Ovary (tissue), 9 donors: ENCODE data around the gene PI4KA. TPM values are rescaled to one million over a fixed set of nuclear protein-coding genes. Genes with fewer than 3 reads are reported as not detected.

Experiments used
- DNase-seq, 5 donors: peaks; one replicate each; pipeline ENCODE4 v3.0.0-alpha.2; 2019 to 2020
- H3K27ac ChIP-seq, 2 donors: fragments of 200-600 bp; one replicate each; pipeline versions ENCODE4 v1.5.1 to v1.8.0; 2019 to 2022
- H3K27me3 ChIP-seq: fragments of 200-600 bp; one replicate; pipeline ENCODE4 v1.8.0; 2022
- H3K36me3 ChIP-seq: fragments of 200-600 bp; sonication (generic); one replicate; pipeline ENCODE4 v1.5.1; 2019
- H3K4me1 ChIP-seq: one replicate; pipeline ENCODE4 v1.8.1; 2013; ENCODE audit warnings: mild to moderate bottlenecking, moderate library complexity; ENCODE audit not compliant: insufficient read depth
- H3K4me3 ChIP-seq: fragments of 200-600 bp; sonication (generic); one replicate; pipeline ENCODE4 v1.5.1; 2017
- H3K9me3 ChIP-seq, 2 donors: fragments of 200-600 bp in 1 of 2; sonication (generic) in 1 of 2; one replicate each; pipeline versions ENCODE4 v1.5.1 to v1.8.1; 2013 to 2019; ENCODE audit warnings: mild to moderate bottlenecking in 1 of 2, moderate library complexity in 1 of 2
- EP300 ChIP-seq: sonication (generic); formaldehyde crosslinking; IDR thresholded peaks from one replicate; pipeline ENCODE4 v1.6.1; 2017; ENCODE audit warnings: antibody characterized with exemption
- POLR2A ChIP-seq: fragments of 450-650 bp; IDR thresholded peaks from one replicate; pipeline ENCODE4 v1.6.1; 2017; ENCODE audit warnings: antibody characterized with exemption, mild to moderate bottlenecking, moderate library complexity
- WGBS, 3 donors: extraction: QIAGEN DNeasy Blood & Tissue Kit in 1 of 3; methylation state at CpG; one replicate each; pipeline versions ENCODE4 v1.1.5 to v1.1.7; 2013 to 2017; 5-methylcytosine and 5-hydroxymethylcytosine counted together
- intact Hi-C, 4 donors: fragments of 100-400 bp; cut with DNase I; formaldehyde crosslinking; loops; one replicate each; pipeline versions ENCODE4 v1.11.0 to v1.15.1; 2022 to 2023
- polyA plus RNA-seq, 2 donors: library from polyadenylated mRNA; stranded (reverse); fragments of 200-250 nt in 1 of 2; fragments of 350-450 nt in 1 of 2; fragmentation: Illumina TruSeq in 1 of 2; extraction: RNeasy Lipid Tissue Mini Kit (QIAGEN cat#74804) in 1 of 2; gene quantifications; one replicate each; pipeline ENCODE4 v1.2.3, GENCODE V29; 2013 to 2014
- total RNA-seq, 7 donors: library from RNA; depleted of rRNA in 2 of 7; stranded (reverse); fragments of >200 nt in 2 of 7; fragmentation: NEBNext Ultra II Directional in 3 of 7; extraction: Animal tissue kit (Norgen Biotek cat#: 25700) in 3 of 7; gene quantifications; one replicate each; pipeline versions ENCODE4 v1.1.0 to v1.2.4, GENCODE V29; 2016 to 2023
- TF ChIP-seq, protein P1 (sequence below), 3 donors: fragments of 450-650 bp in 2 of 3; fragments of 200-600 bp in 1 of 3; IDR thresholded peaks; one replicate each; pipeline versions ENCODE4 v1.5.1 to v1.8.0; 2016 to 2022; ENCODE audit warnings: antibody characterized with exemption in 3 of 3, mild to moderate bottlenecking in 1 of 3
- donor health status: DM: no; HTN: no; CAD: no; lungs with moderate emphysema.
- donor health status: DM: no; HTN: no; CAD: no.
- donor health status: Bipolar disorder and iron deficiency.
- donor health status: DM: yes; HTN: yes; CAD: no.
- donor health status: DM: no; HTN: no; CAD: no.
- donor health status: DM: yes; HTN: yes; CAD: no.

Gene PI4KA
- total and polyA plus RNA-seq, 9 donors: 30.6 to 97.6 (median 62.7) TPM

DNA sequence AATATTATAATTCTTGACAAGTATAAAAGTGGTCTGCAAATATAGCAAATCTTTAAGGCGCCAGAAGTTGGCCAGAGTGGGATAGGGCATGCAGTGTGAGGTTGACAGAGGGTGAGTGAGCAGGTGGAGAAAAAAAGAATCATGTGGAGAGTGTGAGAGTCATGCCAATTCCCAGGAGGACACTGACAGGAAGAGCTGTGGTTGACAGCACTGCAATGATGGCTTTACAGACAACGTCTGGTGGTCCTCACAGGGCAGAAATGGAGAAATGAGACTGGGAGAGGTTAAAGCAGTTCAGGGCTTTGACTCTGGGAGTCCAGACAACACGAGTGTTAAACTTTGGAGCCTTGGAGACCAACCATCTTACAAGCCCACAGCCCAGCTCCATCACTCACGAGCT is 49.8 kb downstream of the PI4KA start:
- H3K4me1 ChIP-seq: no peaks in the 10 kb centered on the region
- no peak for TF ChIP-seq EP300
- TF ChIP-seq, protein P1, sequence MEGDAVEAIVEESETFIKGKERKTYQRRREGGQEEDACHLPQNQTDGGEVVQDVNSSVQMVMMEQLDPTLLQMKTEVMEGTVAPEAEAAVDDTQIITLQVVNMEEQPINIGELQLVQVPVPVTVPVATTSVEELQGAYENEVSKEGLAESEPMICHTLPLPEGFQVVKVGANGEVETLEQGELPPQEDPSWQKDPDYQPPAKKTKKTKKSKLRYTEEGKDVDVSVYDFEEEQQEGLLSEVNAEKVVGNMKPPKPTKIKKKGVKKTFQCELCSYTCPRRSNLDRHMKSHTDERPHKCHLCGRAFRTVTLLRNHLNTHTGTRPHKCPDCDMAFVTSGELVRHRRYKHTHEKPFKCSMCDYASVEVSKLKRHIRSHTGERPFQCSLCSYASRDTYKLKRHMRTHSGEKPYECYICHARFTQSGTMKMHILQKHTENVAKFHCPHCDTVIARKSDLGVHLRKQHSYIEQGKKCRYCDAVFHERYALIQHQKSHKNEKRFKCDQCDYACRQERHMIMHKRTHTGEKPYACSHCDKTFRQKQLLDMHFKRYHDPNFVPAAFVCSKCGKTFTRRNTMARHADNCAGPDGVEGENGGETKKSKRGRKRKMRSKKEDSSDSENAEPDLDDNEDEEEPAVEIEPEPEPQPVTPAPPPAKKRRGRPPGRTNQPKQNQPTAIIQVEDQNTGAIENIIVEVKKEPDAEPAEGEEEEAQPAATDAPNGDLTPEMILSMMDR (IDR thresholded peaks at IDR 0.05): no peak
- no peak for TF ChIP-seq POLR2A
- no peak for DNase-seq
- intact Hi-C loops: no loop called here
- no peaks in the 10 kb centered on the region for H3K27me3 ChIP-seq
- WGBS, 3 donors: 78 to 91% (median 88%) methylated on average over 4 of the region's 4 CpGs
- H3K27ac ChIP-seq: no peak overlapping the region
- no peak overlapping the region for H3K4me3 ChIP-seq
- H3K9me3 ChIP-seq: no peaks in the 10 kb centered on the region
- H3K36me3 ChIP-seq: no peaks in the 10 kb centered on the region

DNA sequence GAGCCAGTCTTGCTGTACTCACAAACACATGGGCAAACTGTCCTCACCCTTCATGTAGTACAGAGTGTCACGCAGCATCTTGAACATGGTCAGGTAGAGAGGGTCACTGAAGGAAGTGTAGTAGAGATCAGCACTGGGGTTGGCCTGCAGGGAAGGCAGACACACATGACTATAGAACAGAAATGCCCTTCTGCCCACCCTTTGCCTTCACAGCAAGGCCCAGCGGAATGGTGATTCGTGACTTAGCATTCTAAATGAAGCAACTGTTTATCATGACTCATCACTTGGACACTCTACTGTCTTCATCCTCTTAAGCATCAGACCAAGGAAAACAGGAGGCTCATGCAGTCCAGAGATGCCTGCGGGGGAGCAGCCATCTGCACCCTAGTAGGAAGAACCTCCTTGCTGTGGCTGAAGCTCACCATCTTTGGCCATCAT is 51.3 kb downstream of the PI4KA start:
- Histone ChIP-seq H3K27ac (no peak overlapping the region), H3K27me3 (no peaks in the 10 kb centered on the region), H3K4me3 (no peak overlapping the region), H3K36me3 (no peaks in the 10 kb centered on the region), H3K9me3 (no peaks in the 10 kb centered on the region), H3K4me1 (no peaks in the 10 kb centered on the region)
- TF ChIP-seq, protein P1 (IDR thresholded peaks at IDR 0.05): no peak
- TF ChIP-seq POLR2A (no peak), EP300 (no peak)
- intact Hi-C loops: no loop called here
- 70 to 80% (median 79%) methylated on average over 4 of the region's 4 CpGs for WGBS, 3 donors
- DNase-seq: no peak

DNA sequence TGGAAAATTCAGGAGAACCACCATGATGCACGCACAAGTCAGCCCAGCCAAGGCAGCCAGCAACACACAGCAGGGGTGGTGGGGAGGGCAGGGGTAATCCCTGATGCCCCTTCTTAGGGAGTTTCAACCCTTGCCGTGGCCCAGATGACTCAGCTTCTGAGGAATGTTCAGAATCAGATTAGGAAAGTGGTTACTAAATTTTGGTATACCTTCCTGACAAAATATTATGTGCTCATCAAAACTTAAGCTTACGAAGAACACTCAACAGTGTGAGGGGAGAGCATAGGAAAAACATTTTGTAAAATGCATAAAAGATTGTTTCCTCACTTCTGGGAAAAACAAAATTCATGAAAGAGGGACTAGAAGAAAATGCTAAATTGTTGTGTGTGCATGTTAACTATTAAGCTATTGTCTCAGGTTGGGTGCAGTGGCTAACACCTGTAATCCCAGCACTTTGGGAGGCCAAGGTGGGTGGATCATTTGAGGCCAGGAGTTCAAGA is 52.6 kb downstream of the PI4KA start:
- WGBS, 3 donors: 75 to 79% (median 78%) methylated on average over 3 of the region's 3 CpGs
- H3K4me1 ChIP-seq: no peaks in the 10 kb centered on the region
- no peaks in the 10 kb centered on the region for H3K9me3 ChIP-seq
- H3K27me3 ChIP-seq: no peaks in the 10 kb centered on the region
- DNase-seq: no peak
- H3K27ac ChIP-seq: no peak overlapping the region
- H3K4me3 ChIP-seq: no peak overlapping the region
- TF ChIP-seq POLR2A: no peak
- no peak for TF ChIP-seq EP300
- TF ChIP-seq, protein P1 (IDR thresholded peaks at IDR 0.05): no peak
- no peaks in the 10 kb centered on the region for H3K36me3 ChIP-seq
- intact Hi-C loops: no loop called here

DNA sequence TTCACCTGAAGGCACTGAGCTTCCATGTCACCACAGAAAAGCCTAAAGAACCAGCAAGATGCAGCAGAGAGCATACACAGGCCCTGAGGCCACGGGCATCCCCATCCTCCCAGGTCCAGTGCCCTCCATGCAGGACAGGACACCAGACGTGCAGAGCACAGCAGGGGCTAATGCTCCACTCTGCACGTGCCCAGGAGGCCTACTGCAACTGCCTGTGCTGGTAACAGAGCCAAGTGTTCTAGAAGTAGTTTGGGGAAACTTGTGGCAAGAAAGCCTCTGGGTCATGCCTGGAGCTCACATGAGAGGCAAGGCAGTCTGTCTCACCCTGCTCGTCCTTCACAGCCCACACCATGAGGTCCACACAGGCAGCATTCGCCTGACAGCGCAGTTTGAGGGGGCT is 54.0 kb downstream of the PI4KA start:
- H3K36me3 ChIP-seq: no peaks in the 10 kb centered on the region

More for the DNA sequence above, 54.0 kb downstream of the PI4KA start:
- H3K9me3 ChIP-seq: no peaks in the 10 kb centered on the region
- H3K4me3 ChIP-seq: no peak overlapping the region
- no peaks in the 10 kb centered on the region for H3K4me1 ChIP-seq
- TF ChIP-seq, protein P1 (IDR thresholded peaks at IDR 0.05): no peak
- TF ChIP-seq POLR2A (no peak), EP300 (no peak)
- intact Hi-C loops: no loop called here
- no peaks in the 10 kb centered on the region for H3K27me3 ChIP-seq
- no peak for DNase-seq
- WGBS, 3 donors: 88 to 94% (median 89%) methylated on average over 6 of the region's 6 CpGs
- no peak overlapping the region for H3K27ac ChIP-seq
